HepG2 (cell line): ENCODE results near the gene SLC38A8. TPM values are rescaled to one million over a fixed set of nuclear protein-coding genes. Genes with fewer than 3 reads are reported as not detected.

ENCODE experiments used
- ATAC-seq: fragments of 200-7000 bp; cut with Tn5 transposase; 3 replicates; pipeline ENCODE4 v1.9.1; 2020; ENCODE audit warnings: mild to moderate bottlenecking, moderate library complexity
- Bru-seq: library from RNA; stranded (reverse); fragments of 400-500 nt; gene quantifications from one replicate; lab custom pipeline; 2021; lab: Mats Ljungman, UMichigan
- BruChase-seq, 2 experiments: library from RNA; stranded (reverse); fragments of 400-500 nt; gene quantifications; one replicate each; lab custom pipeline; 2021; lab: Mats Ljungman, UMichigan
- BruUV-seq: library from RNA; stranded (reverse); fragments of 400-500 nt; replicated peaks from 2 replicates; lab custom pipeline; 2021; lab: Mats Ljungman, UMichigan
- CTCF ChIA-PET: fragments of 300-600 bp; formaldehyde crosslinking; extraction: SDS; loops from one replicate; lab custom pipeline; 2021; ENCODE audit warnings: low total read pairs, inconsistent platforms, low intra/inter-chr PET ratio; lab: Yijun Ruan, JAX
- POLR2A ChIA-PET: fragments of 350-600 bp; sonication (Branson Sonifier 250); formaldehyde crosslinking; loops from one replicate; lab custom pipeline; 2020; ENCODE audit warnings: antibody characterized with exemption, inconsistent platforms; lab: Yijun Ruan, JAX
- DNase-seq: peaks from one replicate; pipeline ENCODE4 v3.0.0-alpha.2; 2015; ENCODE audit warnings: low spot score
- FAIRE-seq: peaks from 3 replicates; lab custom pipeline; 2011; peaks lifted over from hg19 to GRCh38; lab: Jason Lieb, UNC
- H2AFZ ChIP-seq: one replicate; pipeline ENCODE4 v1.6.1; 2011; ENCODE audit warnings: low read length, inconsistent platforms
- H3K27ac ChIP-seq: fragments of 300-600 bp; 3 replicates; pipeline ENCODE4 v1.8.0; 2011; ENCODE audit warnings: mixed run types, mild to moderate bottlenecking, mixed read lengths, low read length, inconsistent platforms; ENCODE audit not compliant: insufficient read depth; ENCODE audit errors: extremely low read length
- H3K27me3 ChIP-seq, 2 experiments: fragments of 200-600 bp in 1 of 2; 2 replicates in 1 of 2; 3 replicates in 1 of 2; pipeline versions ENCODE4 v1.6.0 to v1.8.0; 2011; ENCODE audit warnings: low read length in 2 of 2, mild to moderate bottlenecking in 2 of 2, moderate library complexity in 2 of 2, inconsistent platforms in 1 of 2; ENCODE audit not compliant: insufficient read depth in 2 of 2, control insufficient read depth in 1 of 2
- H3K36me3 ChIP-seq, 2 experiments: fragments of 200-600 bp in 1 of 2; replicated peaks in 1 of 2; 2 replicates in 1 of 2; 3 replicates in 1 of 2; pipeline versions ENCODE4 v1.5.1 to v1.8.0; 2011; ENCODE audit warnings: low read length in 2 of 2, inconsistent platforms in 1 of 2; ENCODE audit not compliant: insufficient read depth in 2 of 2, control insufficient read depth in 1 of 2
- H3K4me1 ChIP-seq: 2 replicates; pipeline ENCODE4 v1.5.1; 2012; ENCODE audit warnings: low read length, inconsistent platforms; ENCODE audit not compliant: insufficient read depth
- H3K4me2 ChIP-seq: 2 replicates; pipeline ENCODE4 v1.6.0; 2011; ENCODE audit warnings: low read depth, low read length, inconsistent platforms
- H3K4me3 ChIP-seq, 3 experiments: fragments of 200-600 bp in 1 of 3; sonication (generic), shearing (Covaris generic) in 1 of 3; replicated peaks in 1 of 3; 2 replicates each; pipeline ENCODE4 v1.5.1; 2011 to 2016; ENCODE audit warnings: low read length in 3 of 3, inconsistent platforms in 2 of 3, low read depth in 2 of 3, mild to moderate bottlenecking in 2 of 3, control low read depth in 1 of 3, mixed read lengths in 1 of 3; ENCODE audit not compliant: insufficient read depth in 1 of 3
- H3K79me2 ChIP-seq: one replicate; pipeline ENCODE4 v1.6.1; 2011; ENCODE audit warnings: low read length, inconsistent platforms; ENCODE audit not compliant: insufficient read depth
- H3K9ac ChIP-seq: 2 replicates; pipeline ENCODE4 v1.6.0; 2011; ENCODE audit warnings: mild to moderate bottlenecking, low read depth, low read length, inconsistent platforms; ENCODE audit not compliant: insufficient read depth
- H3K9me3 ChIP-seq: 2 replicates; pipeline ENCODE4 v1.5.1; 2012; ENCODE audit warnings: mild to moderate bottlenecking, low read length
- H4K20me1 ChIP-seq: 2 replicates; pipeline ENCODE4 v1.6.0; 2011; ENCODE audit warnings: inconsistent platforms, mild to moderate bottlenecking, low read length, moderate library complexity; ENCODE audit not compliant: insufficient read depth
- PCBP2 ChIP-seq: fragments of 200-400 bp; formaldehyde crosslinking; optimal IDR thresholded peaks from 2 replicates; pipeline ENCODE3; 2018; ENCODE audit warnings: low read length, low read depth; ENCODE audit not compliant: poor library complexity, severe bottlenecking
- WGBS: methylation state at CpG from one replicate; pipeline ENCODE4 v1.1.6; 2017; ENCODE audit warnings: low lambda C conversion rate; 5-methylcytosine and 5-hydroxymethylcytosine counted together
- in situ Hi-C: cut with HindIII; loops from 2 replicates; pipeline ENCODE4 v1.10.0; 2017; ENCODE audit warnings: low pct_unique_long_range_greater_than_20kb; ENCODE audit not compliant: extremely low pct_ligation_motif_present
- intact Hi-C: fragments of 100-400 bp; cut with micrococcal nuclease; formaldehyde crosslinking; loops from one replicate; pipeline ENCODE4 v1.10.0; 2022; ENCODE audit not compliant: unreplicated experiment
- long read RNA-seq, 2 experiments: library from RNA in 1 of 2; library from polyadenylated mRNA in 1 of 2; stranded (forward) in 1 of 2; unstranded in 1 of 2; transcript quantifications; one replicate each; pipeline ENCODE4 v2.0.0, GENCODE V29; 2019 to 2022
- polyA minus RNA-seq, 3 experiments: library from RNA; depleted of rRNA, polyadenylated mRNA; stranded (reverse); fragments of >200 nt; gene quantifications; 2 replicates each; pipeline ENCODE4 v1.2.3, GENCODE V29; 2011; ENCODE audit warnings: low replicate concordance in 1 of 3
- polyA plus RNA-seq, 8 experiments: library from polyadenylated mRNA; depleted of rRNA in 3 of 8; stranded (reverse) in 7 of 8; unstranded in 1 of 8; fragments of >200 nt; fragmentation: Illumina TruSeq in 4 of 8; extraction: Trizol in 4 of 8; gene quantifications; 2 replicates each; pipeline versions ENCODE4 v1.2.1 to v1.2.3, GENCODE V29; 2011 to 2016; ENCODE audit warnings: low read depth in 4 of 8, missing spikeins in 1 of 8, mixed read lengths in 1 of 8; ENCODE audit not compliant: insufficient read depth in 1 of 8
- total RNA-seq, 5 experiments: library from RNA; depleted of rRNA; stranded (reverse); fragments of >200 nt; fragmentation: Illumina TruSeq; extraction: Trizol; gene quantifications; 2 replicates each; pipeline ENCODE4 v1.2.3, GENCODE V29; 2016; ENCODE audit warnings: low read depth in 1 of 5
- TF ChIP-seq, protein P1 (sequence below): sonication (generic); formaldehyde crosslinking; IDR thresholded peaks from 2 replicates; pipeline ENCODE4 v1.5.1; 2020; ENCODE audit warnings: mild to moderate bottlenecking, moderate library complexity, missing genetic modification reagents

Gene SLC38A8
- total RNA-seq (2016; rRNA removed; fragmentation: Illumina TruSeq; extraction: Trizol), result 0.24 TPM in 1 of 2 replicates, not detected in the other
- total RNA-seq (2016; cell fraction: cytosol; rRNA removed; fragmentation: Illumina TruSeq; extraction: Trizol; ENCODE audit: low read depth), result not detected in 2 replicates
- not detected in 2 replicates for total RNA-seq (2016; cell fraction: insoluble cytoplasmic fraction; rRNA removed; fragmentation: Illumina TruSeq; extraction: Trizol)
- total RNA-seq (2016; cell fraction: membrane; rRNA removed; fragmentation: Illumina TruSeq; extraction: Trizol), result 0.31 TPM in 1 of 2 replicates, not detected in the other
- total RNA-seq (2016; cell fraction: nucleus; rRNA removed; fragmentation: Illumina TruSeq; extraction: Trizol), result not detected in 2 replicates
- 0.37 and 0.61 TPM in 2 replicates for polyA plus RNA-seq (2011; rRNA removed)
- polyA plus RNA-seq (2011; cell fraction: cytosol; rRNA removed), result 0.30 and 0.38 TPM in 2 replicates
- 0.16 and 0.71 TPM in 2 replicates for polyA plus RNA-seq (2011; cell fraction: nucleus; rRNA removed)
- polyA plus RNA-seq (2012), result 0.13 TPM in 1 of 2 replicates, not detected in the other
- polyA plus RNA-seq (2016; cell fraction: cytosol; fragmentation: Illumina TruSeq; extraction: Trizol; ENCODE audit: low read depth), result not detected in 2 replicates
- polyA plus RNA-seq (2016; cell fraction: insoluble cytoplasmic fraction; fragmentation: Illumina TruSeq; extraction: Trizol; ENCODE audit: low read depth), result not detected in 2 replicates
- not detected in 2 replicates for polyA plus RNA-seq (2016; cell fraction: membrane; fragmentation: Illumina TruSeq; extraction: Trizol; ENCODE audit: low read depth)
- polyA plus RNA-seq (2016; cell fraction: nucleus; fragmentation: Illumina TruSeq; extraction: Trizol; ENCODE audit: insufficient read depth, low read depth), result not detected in 2 replicates
- 0.36 TPM in 1 of 2 replicates, not detected in the other for polyA minus RNA-seq (2011; rRNA and poly(A)+ RNA removed; ENCODE audit: low replicate concordance)
- not detected in 2 replicates for polyA minus RNA-seq (2011; cell fraction: cytosol; rRNA and poly(A)+ RNA removed)
- not detected in 2 replicates for polyA minus RNA-seq (2011; cell fraction: nucleus; rRNA and poly(A)+ RNA removed)
- Bru-seq, nascent RNA, result percentile 20 among the genes with signal in this experiment
- percentile 16 among the genes with signal in this experiment for BruChase-seq, experiment 1, labeled RNA remaining after a 6-hour chase
- percentile 30 among the genes with signal in this experiment for BruChase-seq, experiment 2, labeled RNA remaining after a 2-hour chase
- long read RNA-seq, experiment 1, result 0 reads
- long read RNA-seq, experiment 2, partial matches to known transcripts, result 0 of 1 reads
- long read RNA-seq, experiment 2, other reads (novel, unspliced or antisense), result 1 of 1 reads

DNA sequence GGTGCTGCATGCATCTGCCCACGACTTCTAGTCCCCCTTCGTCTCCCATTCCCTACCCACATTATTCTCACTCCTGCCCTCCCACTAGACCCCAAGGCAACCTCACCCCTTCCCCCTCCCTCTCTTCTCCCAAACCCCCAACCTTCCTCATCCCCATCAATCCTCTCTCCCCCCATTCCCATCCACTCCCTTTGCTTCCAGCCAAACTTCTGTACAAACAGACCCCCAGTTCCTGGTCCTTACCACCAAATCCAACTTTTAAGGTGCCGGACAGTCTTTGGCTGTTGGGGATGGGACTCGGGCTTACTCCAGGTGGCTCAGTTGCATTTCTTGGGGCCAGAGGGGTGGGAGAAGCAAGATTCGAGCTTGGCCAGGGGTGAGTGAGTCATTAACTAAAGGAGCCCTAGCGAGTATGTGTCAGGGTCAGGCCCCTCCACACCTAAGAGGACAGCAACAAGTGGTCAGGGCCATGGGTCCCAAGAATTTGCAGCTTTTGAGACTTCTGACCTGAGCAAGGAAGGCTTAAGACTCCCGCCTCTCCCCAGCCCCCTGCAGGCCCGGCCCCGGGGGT is at the start of gene SLC38A8:
TSS of gene SLC38A8 (minus strand) at position 488 of the 571 bp plus-strand sequence. CDS start 638 bp downstream, outside the sequence.
- Histone ChIP-seq H3K4me1 (peaks cover 24% of the 10 kb centered on the region), H3K9ac (no peak within 1 kb of the TSS), H3K36me3 (no peaks in the 10 kb centered on the region), H3K27ac (no peak within 1 kb of the TSS), H3K9me3 (no peaks in the 10 kb centered on the region), H4K20me1 (no peaks in the 10 kb centered on the region), H3K79me2 (no peaks in the 10 kb centered on the region), H3K27me3 (peaks cover 2 to 45% of the 10 kb centered on the region in 2 experiments; a peak in 3 of 5 replicates), H2AFZ (no peak within 1 kb of the TSS), H3K4me2 (peak within 1 kb of the TSS; percentile 63), H3K4me3 (peak within 1 kb of the TSS in 2 of 3 experiments; percentile 19 to 47; a peak in 2 of 6 replicates)
- ChIA-PET POLR2A (interaction anchor here (1.2 to 2.9 kb wide), 3 partner anchors 35 to 88 kb away, joined by 3 to 13 read pairs (median 4); partner anchors contain the start of gene OSGIN1), CTCF (no interaction called here)
- in situ Hi-C loops, result loop anchor here (5.0 to 10.0 kb wide), 3 partner anchors 85 to 218 kb away; no protein-coding TSS in a partner anchor
- BruUV-seq, result no TSS peak
- intact Hi-C loops, result loop anchor here (5.0 kb wide), 1 partner anchor 70 kb away; no protein-coding TSS in a partner anchor
- TF ChIP-seq, protein P1, sequence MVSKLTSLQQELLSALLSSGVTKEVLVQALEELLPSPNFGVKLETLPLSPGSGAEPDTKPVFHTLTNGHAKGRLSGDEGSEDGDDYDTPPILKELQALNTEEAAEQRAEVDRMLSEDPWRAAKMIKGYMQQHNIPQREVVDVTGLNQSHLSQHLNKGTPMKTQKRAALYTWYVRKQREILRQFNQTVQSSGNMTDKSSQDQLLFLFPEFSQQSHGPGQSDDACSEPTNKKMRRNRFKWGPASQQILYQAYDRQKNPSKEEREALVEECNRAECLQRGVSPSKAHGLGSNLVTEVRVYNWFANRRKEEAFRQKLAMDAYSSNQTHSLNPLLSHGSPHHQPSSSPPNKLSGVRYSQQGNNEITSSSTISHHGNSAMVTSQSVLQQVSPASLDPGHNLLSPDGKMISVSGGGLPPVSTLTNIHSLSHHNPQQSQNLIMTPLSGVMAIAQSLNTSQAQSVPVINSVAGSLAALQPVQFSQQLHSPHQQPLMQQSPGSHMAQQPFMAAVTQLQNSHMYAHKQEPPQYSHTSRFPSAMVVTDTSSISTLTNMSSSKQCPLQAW (CRISPR knock-in tag), result no peak
- TF ChIP-seq PCBP2, result peak; percentile 97
- ATAC-seq, result no peak
- WGBS, result 56% methylated on average over 6 of the region's 9 CpGs
- no peak for FAIRE-seq
- no peak for DNase-seq
